ENCODE results near the gene TET3. TPM values are rescaled to one million over a fixed set of nuclear protein-coding genes. Genes with fewer than 3 reads are reported as not detected.

TET3 gene
- total RNA-seq, 8 experiments from 2014 or later, result 3.0 to 19.7 (median 12.4) TPM

- H3K27ac ChIP-seq, result no peak overlapping the region
- no peak overlapping the region for H3K4me3 ChIP-seq
- in situ Hi-C loops (cut with MboI; ENCODE audit: low pct_unique_long_range_greater_than_20kb in 2 of 9, low sequenced_read_pairs in 9 of 9, unreplicated experiment in 9 of 9), result loop anchor here in 1 of 9 experiments (25.0 kb wide), 1 partner anchor 115 kb away; the partner anchor contains the start of gene STAMBP
- 34 to 100% (median 87%) methylated on average over 1 to 9 of the region's 12 CpGs; no CpG with 5 or more reads in 2 of the 10 experiments for WGBS, 10 experiments
- H3K4me1 ChIP-seq (replicated peaks in 1 of 2), result no peaks in the 10 kb centered on the region
- ATAC-seq (replicated peaks in 6 of 8), result peak in 1 of 8 experiments; percentile 37
These were observed 31.9 kb upstream of the TET3 start for GRCh38 chr2:73952499-73953446.

DNA sequence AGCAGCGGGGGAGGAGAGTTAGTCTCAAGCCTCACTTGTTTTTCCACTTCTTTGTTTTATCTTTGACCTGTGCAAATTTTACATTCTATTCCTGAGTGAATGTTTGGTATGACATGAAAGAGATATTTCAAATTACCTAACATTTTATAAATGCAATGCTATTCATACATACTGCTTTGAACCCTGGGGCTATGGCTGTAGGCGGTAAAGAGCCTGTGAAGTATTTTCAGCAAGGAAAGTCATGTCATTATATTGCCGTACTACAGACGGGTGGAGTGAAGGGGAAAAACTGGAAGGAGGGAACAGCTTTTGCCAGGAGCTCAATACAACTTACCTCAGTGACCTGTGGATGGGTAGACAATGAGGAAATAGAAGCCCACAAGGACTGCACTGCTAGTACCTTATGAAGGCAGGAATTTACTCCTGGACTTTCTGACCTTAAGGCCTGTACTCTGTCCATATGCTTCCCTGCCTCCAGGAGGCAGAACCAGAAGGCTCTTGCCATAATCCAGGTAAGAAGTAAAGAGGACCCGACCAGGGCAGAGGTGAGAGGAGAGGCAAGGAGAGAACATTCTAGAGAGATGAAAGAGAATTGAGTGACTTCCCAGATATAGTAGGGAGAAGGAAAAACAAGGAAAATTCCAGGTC is 28.4 kb upstream of the TET3 start:
- ATAC-seq (replicated peaks in 6 of 8), result peak in 1 of 8 experiments; percentile 63
- Histone ChIP-seq H3K4me3 (no peak overlapping the region), H3K27ac (no peak overlapping the region), H3K4me1 (replicated peaks in 1 of 2) (no peaks in the 10 kb centered on the region)
- WGBS, 10 experiments, result 79 to 96% (median 90%) methylated on average over 1 to 4 of the region's 5 CpGs; no CpG with 5 or more reads in 3 of the 10 experiments
- in situ Hi-C loops (cut with MboI; ENCODE audit: low pct_unique_long_range_greater_than_20kb in 2 of 9, low sequenced_read_pairs in 9 of 9, unreplicated experiment in 9 of 9), result loop anchor here in 1 of 9 experiments (25.0 kb wide), 1 partner anchor 119 kb away; the partner anchor contains the start of gene STAMBP

DNA sequence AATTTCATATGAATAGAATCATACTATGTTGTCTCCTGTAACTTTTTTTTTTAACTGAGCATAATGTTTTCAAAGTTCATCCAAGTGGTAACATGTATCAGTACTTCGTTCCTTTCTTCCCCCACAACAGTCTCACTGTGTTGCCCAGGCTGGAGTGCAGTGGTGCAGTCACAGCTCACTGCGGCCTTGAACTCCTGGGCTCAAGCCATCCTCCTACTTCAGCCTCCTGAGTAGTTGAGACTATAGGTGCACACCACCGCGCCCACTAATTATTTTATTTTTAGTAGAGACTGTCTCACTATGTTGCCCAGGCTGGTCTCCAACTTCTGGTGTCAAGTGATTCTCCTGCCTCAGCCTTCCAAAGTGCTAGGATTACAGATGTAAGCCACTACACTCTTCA is 23.4 kb upstream of the TET3 start:
- in situ Hi-C loops (cut with MboI; ENCODE audit: low pct_unique_long_range_greater_than_20kb in 2 of 9, low sequenced_read_pairs in 9 of 9, unreplicated experiment in 9 of 9), result loop anchor here in 1 of 9 experiments (25.0 kb wide), 1 partner anchor 124 kb away; the partner anchor contains the start of gene STAMBP
- ATAC-seq (replicated peaks in 6 of 8), result no peak
- H3K27ac ChIP-seq, result no peak overlapping the region
- WGBS, 10 experiments, result 80 to 100% (median 93%) methylated on average over 1 to 4 of the region's 4 CpGs; no CpG with 5 or more reads in 1 of the 10 experiments
- no peaks in the 10 kb centered on the region for H3K4me1 ChIP-seq (replicated peaks in 1 of 2)
- H3K4me3 ChIP-seq, result no peak overlapping the region

GRCh38 chr2:73961823-73962615 is 22.7 kb upstream of the TET3 start:
- Histone ChIP-seq H3K27ac (no peak overlapping the region), H3K4me1 (replicated peaks in 1 of 2) (no peaks in the 10 kb centered on the region), H3K4me3 (no peak overlapping the region)
- ATAC-seq (replicated peaks in 6 of 8), result peak in 1 of 8 experiments; percentile 22
- in situ Hi-C loops (cut with MboI; ENCODE audit: low pct_unique_long_range_greater_than_20kb in 2 of 9, low sequenced_read_pairs in 9 of 9, unreplicated experiment in 9 of 9), result loop anchor here in 1 of 9 experiments (25.0 kb wide), 1 partner anchor 125 kb away; the partner anchor contains the start of gene STAMBP
- 65 to 94% (median 88%) methylated on average over 3 to 10 of the region's 12 CpGs for WGBS, 10 experiments

DNA sequence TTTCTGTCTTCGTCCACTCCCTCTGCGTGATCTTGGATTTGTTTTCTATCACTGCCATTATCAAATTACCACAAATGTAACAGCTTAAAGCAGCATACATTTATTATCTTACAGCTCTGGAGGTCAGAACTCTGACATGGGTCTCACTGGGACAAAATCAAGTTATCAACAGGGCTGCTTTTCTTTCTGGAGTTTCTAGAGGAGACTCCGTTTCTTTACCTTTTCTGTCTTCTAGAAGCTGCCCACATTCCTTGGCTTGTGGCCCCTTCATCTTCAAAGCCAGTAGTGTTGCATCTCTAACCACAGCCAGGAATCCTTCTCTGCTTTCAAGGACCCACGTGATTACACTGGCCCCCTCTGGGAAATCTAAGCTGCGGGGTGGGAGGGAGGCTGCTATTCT is 21.9 kb upstream of the TET3 start:
- in situ Hi-C loops (cut with MboI; ENCODE audit: low pct_unique_long_range_greater_than_20kb in 2 of 9, low sequenced_read_pairs in 9 of 9, unreplicated experiment in 9 of 9), result loop anchor here in 1 of 9 experiments (25.0 kb wide), 1 partner anchor 125 kb away; the partner anchor contains the start of gene STAMBP
- 0 to 90% (median 70%) methylated on average over 2 to 4 of the region's 5 CpGs; no CpG with 5 or more reads in 1 of the 10 experiments for WGBS, 10 experiments

DNA sequence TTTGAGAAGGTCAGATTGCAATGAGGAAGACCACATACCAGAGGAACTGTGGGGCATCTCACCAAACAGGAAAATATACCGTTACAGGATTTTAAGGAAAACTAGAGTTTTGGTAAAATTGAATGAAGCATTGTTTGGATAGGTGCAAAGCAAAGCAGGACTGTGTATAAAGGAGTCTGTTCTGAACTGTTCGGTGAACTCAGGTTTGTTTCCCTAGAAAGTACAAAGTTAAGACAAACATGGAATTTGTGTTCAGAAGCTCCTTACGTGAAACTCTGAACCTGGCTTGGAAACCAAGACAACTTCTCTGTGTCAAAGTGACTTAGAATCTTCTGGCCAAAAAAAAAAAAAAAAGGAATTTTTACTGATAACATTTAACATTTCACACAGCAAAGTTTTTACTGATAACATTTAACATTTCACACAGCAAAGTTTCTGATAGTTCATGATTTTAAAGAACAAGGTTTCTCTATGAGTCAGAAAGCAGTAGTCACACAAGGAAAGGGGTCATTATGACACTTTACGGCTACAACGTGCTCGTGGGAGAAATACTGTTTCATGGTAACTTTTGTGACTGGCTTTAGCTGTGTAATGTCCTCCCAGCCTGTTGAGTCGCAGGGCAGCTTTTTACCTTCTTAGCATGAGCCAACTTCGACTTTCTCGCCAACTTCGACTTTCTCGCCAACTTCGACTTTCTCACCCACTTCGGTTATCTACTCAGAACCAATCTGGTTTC is 21.2 kb upstream of the TET3 start:
- no peak overlapping the region for H3K4me3 ChIP-seq
- no peaks in the 10 kb centered on the region for H3K4me1 ChIP-seq (replicated peaks in 1 of 2)
- in situ Hi-C loops (cut with MboI; ENCODE audit: low pct_unique_long_range_greater_than_20kb in 2 of 9, low sequenced_read_pairs in 9 of 9, unreplicated experiment in 9 of 9), result loop anchor here in 1 of 9 experiments (25.0 kb wide), 1 partner anchor 126 kb away; the partner anchor contains the start of gene STAMBP
- no peak for ATAC-seq (replicated peaks in 6 of 8)
- WGBS, 10 experiments, result 73 to 100% (median 97%) methylated on average over 1 to 12 of the region's 13 CpGs
- H3K27ac ChIP-seq, result no peak overlapping the region

More for the DNA sequence above, 21.9 kb upstream of the TET3 start:
- Histone ChIP-seq H3K27ac (no peak overlapping the region), H3K4me3 (no peak overlapping the region), H3K4me1 (replicated peaks in 1 of 2) (no peaks in the 10 kb centered on the region)
- no peak for ATAC-seq (replicated peaks in 6 of 8)

GRCh38 chr2:73964223-73964622 is 20.5 kb upstream of the TET3 start:
- ATAC-seq (replicated peaks in 6 of 8), result no peak
- Histone ChIP-seq H3K4me3 (no peak overlapping the region), H3K27ac (no peak overlapping the region), H3K4me1 (replicated peaks in 1 of 2) (no peaks in the 10 kb centered on the region)
- in situ Hi-C loops (cut with MboI; ENCODE audit: low pct_unique_long_range_greater_than_20kb in 2 of 9, low sequenced_read_pairs in 9 of 9, unreplicated experiment in 9 of 9), result loop anchor here in 1 of 9 experiments (25.0 kb wide), 1 partner anchor 127 kb away; the partner anchor contains the start of gene STAMBP
- WGBS, 10 experiments, result 80% methylated on average over 1 of the region's 2 CpGs; no CpG with 5 or more reads in 9 of the 10 experiments

DNA sequence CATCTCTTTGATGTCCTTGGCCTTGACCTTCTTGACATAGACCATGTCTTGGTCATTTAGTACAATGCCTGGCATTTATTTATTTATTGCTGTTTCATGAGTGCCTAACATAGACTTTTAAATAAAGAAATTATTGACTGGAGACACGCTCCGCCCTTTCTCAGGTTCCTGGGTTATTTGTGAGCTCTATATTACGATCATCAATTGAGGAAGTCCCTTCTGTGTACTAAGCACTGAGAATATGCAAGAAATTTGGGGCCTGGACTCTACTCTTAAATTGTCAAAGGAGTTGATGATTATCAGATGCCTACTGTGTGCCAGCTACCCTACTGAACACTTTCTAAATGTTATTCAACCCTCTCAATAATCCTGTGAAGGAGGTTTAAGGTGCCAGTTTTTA is 19.7 kb upstream of the TET3 start:
- no peak for ATAC-seq (replicated peaks in 6 of 8)
- Histone ChIP-seq H3K27ac (no peak overlapping the region), H3K4me3 (no peak overlapping the region), H3K4me1 (replicated peaks in 1 of 2) (no peaks in the 10 kb centered on the region)
- 50 to 100% (median 88%) methylated on average over 1 to 3 of the region's 3 CpGs; no CpG with 5 or more reads in 2 of the 10 experiments for WGBS, 10 experiments
- in situ Hi-C loops (cut with MboI; ENCODE audit: low pct_unique_long_range_greater_than_20kb in 2 of 9, low sequenced_read_pairs in 9 of 9, unreplicated experiment in 9 of 9), result loop anchor here in 1 of 9 experiments (25.0 kb wide), 1 partner anchor 128 kb away; the partner anchor contains the start of gene STAMBP

- in situ Hi-C loops (cut with MboI; ENCODE audit: low pct_unique_long_range_greater_than_20kb in 2 of 9, low sequenced_read_pairs in 9 of 9, unreplicated experiment in 9 of 9), result loop anchor here in 1 of 9 experiments (25.0 kb wide), 1 partner anchor 131 kb away; the partner anchor contains the start of gene STAMBP
- peaks cover 0 to 7% of the 10 kb centered on the region in 2 donors for H3K4me1 ChIP-seq (replicated peaks in 1 of 2)
- H3K27ac ChIP-seq, result no peak overlapping the region
- ATAC-seq (replicated peaks in 6 of 8), result no peak
- no peak overlapping the region for H3K4me3 ChIP-seq
- WGBS, 10 experiments, result 27 to 91% (median 71%) methylated on average over 2 to 6 of the region's 8 CpGs; no CpG with 5 or more reads in 3 of the 10 experiments
These were observed 16.3 kb upstream of the TET3 start for GRCh38 chr2:73968357-73968937.

- in situ Hi-C loops (cut with MboI; ENCODE audit: low pct_unique_long_range_greater_than_20kb in 2 of 9, low sequenced_read_pairs in 9 of 9, unreplicated experiment in 9 of 9), result loop anchor here in 1 of 9 experiments (25.0 kb wide), 1 partner anchor 132 kb away; the partner anchor contains the start of gene STAMBP
These were observed 15.4 kb upstream of the TET3 start for GRCh38 chr2:73969356-73969755.

More at GRCh38 chr2:73969356-73969755, 15.4 kb upstream of the TET3 start:
- WGBS, 10 experiments, result 17 to 100% (median 80%) methylated on average over 1 to 4 of the region's 4 CpGs; no CpG with 5 or more reads in 2 of the 10 experiments
- Histone ChIP-seq H3K27ac (no peak overlapping the region), H3K4me1 (replicated peaks in 1 of 2) (peaks cover 0 to 7% of the 10 kb centered on the region in 2 donors), H3K4me3 (no peak overlapping the region)
- peak in 1 of 8 experiments; percentile 38 for ATAC-seq (replicated peaks in 6 of 8)
